ENCODE measurements around the gene INSC.

Gene INSC

GRCh38 chr11:15128621-15129020 is 13.9 kb downstream of the INSC start:
- TF ChIP-seq, protein P1, sequence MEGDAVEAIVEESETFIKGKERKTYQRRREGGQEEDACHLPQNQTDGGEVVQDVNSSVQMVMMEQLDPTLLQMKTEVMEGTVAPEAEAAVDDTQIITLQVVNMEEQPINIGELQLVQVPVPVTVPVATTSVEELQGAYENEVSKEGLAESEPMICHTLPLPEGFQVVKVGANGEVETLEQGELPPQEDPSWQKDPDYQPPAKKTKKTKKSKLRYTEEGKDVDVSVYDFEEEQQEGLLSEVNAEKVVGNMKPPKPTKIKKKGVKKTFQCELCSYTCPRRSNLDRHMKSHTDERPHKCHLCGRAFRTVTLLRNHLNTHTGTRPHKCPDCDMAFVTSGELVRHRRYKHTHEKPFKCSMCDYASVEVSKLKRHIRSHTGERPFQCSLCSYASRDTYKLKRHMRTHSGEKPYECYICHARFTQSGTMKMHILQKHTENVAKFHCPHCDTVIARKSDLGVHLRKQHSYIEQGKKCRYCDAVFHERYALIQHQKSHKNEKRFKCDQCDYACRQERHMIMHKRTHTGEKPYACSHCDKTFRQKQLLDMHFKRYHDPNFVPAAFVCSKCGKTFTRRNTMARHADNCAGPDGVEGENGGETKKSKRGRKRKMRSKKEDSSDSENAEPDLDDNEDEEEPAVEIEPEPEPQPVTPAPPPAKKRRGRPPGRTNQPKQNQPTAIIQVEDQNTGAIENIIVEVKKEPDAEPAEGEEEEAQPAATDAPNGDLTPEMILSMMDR (IDR thresholded peaks at IDR 0.05; ENCODE audit: low read length) = no peak
- TF ChIP-seq EZH2 (IDR thresholded peaks at IDR 0.05; ENCODE audit: borderline replicate concordance, low read length) = no peak
- no peak overlapping the region for H3K4me3 ChIP-seq (ENCODE audit: low read depth, low read length, poor library complexity, severe bottlenecking)
- no peaks in the 10 kb centered on the region for H3F3A ChIP-seq (ENCODE audit: insufficient read depth, low read length)
- H3K9ac ChIP-seq (ENCODE audit: low read length) = no peak overlapping the region
- no peaks in the 10 kb centered on the region for H3K9me2 ChIP-seq (ENCODE audit: low read depth, low read length)
- no peak overlapping the region for H3K4me2 ChIP-seq (ENCODE audit: low read length)
- no peaks in the 10 kb centered on the region for H3K79me2 ChIP-seq (ENCODE audit: insufficient read depth, low read length)
- no peaks in the 10 kb centered on the region for H3K4me1 ChIP-seq (ENCODE audit: insufficient read depth, low read length, severe bottlenecking)
- H3K27ac ChIP-seq (ENCODE audit: low read depth, low read length, poor library complexity, severe bottlenecking) = no peak overlapping the region
- no peaks in the 10 kb centered on the region for H3K36me3 ChIP-seq (ENCODE audit: insufficient read depth, low read length)
- no peaks in the 10 kb centered on the region for H4K20me1 ChIP-seq (ENCODE audit: insufficient read depth, low read length)
- no peaks in the 10 kb centered on the region for H3K9me3 ChIP-seq (ENCODE audit: low read length)
- no peaks in the 10 kb centered on the region for H3K27me3 ChIP-seq (ENCODE audit: insufficient read depth, low read length)
- H2AFZ ChIP-seq (ENCODE audit: low read length) = no peak overlapping the region

- no peaks in the 10 kb centered on the region for H3K4me1 ChIP-seq (ENCODE audit: insufficient read depth, low read length, severe bottlenecking)
- H3K9ac ChIP-seq (ENCODE audit: low read length) = no peak overlapping the region
- TF ChIP-seq, protein P1 (IDR thresholded peaks at IDR 0.05; ENCODE audit: low read length) = no peak
- TF ChIP-seq EZH2 (IDR thresholded peaks at IDR 0.05; ENCODE audit: borderline replicate concordance, low read length) = no peak
- no peaks in the 10 kb centered on the region for H3K27me3 ChIP-seq (ENCODE audit: insufficient read depth, low read length)
- H3K9me2 ChIP-seq (ENCODE audit: low read depth, low read length) = no peaks in the 10 kb centered on the region
- H3K4me2 ChIP-seq (ENCODE audit: low read length) = no peak overlapping the region
- H3K27ac ChIP-seq (ENCODE audit: low read depth, low read length, poor library complexity, severe bottlenecking) = no peak overlapping the region
- no peaks in the 10 kb centered on the region for H4K20me1 ChIP-seq (ENCODE audit: insufficient read depth, low read length)
- H3F3A ChIP-seq (ENCODE audit: insufficient read depth, low read length) = no peaks in the 10 kb centered on the region
- no peaks in the 10 kb centered on the region for H3K9me3 ChIP-seq (ENCODE audit: low read length)
- no peaks in the 10 kb centered on the region for H3K36me3 ChIP-seq (ENCODE audit: insufficient read depth, low read length)
- no peak overlapping the region for H3K4me3 ChIP-seq (ENCODE audit: low read depth, low read length, poor library complexity, severe bottlenecking)
- H2AFZ ChIP-seq (ENCODE audit: low read length) = no peak overlapping the region
- H3K79me2 ChIP-seq (ENCODE audit: insufficient read depth, low read length) = no peaks in the 10 kb centered on the region
Observed at GRCh38 chr11:15136166-15136565, 21.4 kb downstream of the INSC start.

DNA sequence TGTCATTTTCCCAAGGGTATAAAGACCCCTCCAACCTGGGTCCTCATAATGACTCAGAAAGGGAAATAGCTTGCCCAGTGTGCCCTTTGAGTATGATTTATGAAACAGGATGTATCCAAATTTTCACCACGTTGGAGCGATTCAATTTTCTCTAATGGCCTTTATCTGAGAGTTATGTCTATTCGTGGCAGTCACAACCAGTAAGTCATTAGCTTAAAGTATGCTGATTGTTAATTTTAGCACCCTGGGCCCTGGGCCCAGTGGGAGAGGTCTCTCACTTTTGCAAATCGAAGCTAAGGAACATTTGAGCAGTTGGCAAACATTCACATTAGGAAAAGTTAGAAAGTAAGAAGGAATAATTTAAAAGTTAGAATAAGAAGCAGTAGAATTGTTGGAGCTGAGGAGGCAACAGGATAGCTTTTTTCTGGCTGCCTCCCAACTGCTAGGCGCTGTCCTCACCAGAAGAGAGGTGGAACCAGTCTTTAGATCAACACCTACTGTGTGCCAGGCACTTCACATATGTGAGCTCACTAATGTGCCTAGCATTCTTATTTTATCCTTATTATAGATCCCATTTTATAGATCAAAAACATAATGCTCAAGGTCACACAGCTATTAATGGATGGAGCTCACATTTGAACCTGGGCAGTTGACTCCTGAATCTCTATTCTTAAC is 24.5 kb downstream of the INSC start:
- no peaks in the 10 kb centered on the region for H3K36me3 ChIP-seq (ENCODE audit: insufficient read depth, low read length)
- H3K4me1 ChIP-seq (ENCODE audit: insufficient read depth, low read length, severe bottlenecking) = no peaks in the 10 kb centered on the region
- H3K4me2 ChIP-seq (ENCODE audit: low read length) = no peak overlapping the region
- no peak overlapping the region for H2AFZ ChIP-seq (ENCODE audit: low read length)
- no peaks in the 10 kb centered on the region for H3K79me2 ChIP-seq (ENCODE audit: insufficient read depth, low read length)
- TF ChIP-seq, protein P1 (IDR thresholded peaks at IDR 0.05; ENCODE audit: low read length) = no peak
- TF ChIP-seq EZH2 (IDR thresholded peaks at IDR 0.05; ENCODE audit: borderline replicate concordance, low read length) = no peak
- no peaks in the 10 kb centered on the region for H3K27me3 ChIP-seq (ENCODE audit: insufficient read depth, low read length)
- H3K9ac ChIP-seq (ENCODE audit: low read length) = no peak overlapping the region
- no peak overlapping the region for H3K4me3 ChIP-seq (ENCODE audit: low read depth, low read length, poor library complexity, severe bottlenecking)
- no peak overlapping the region for H3K27ac ChIP-seq (ENCODE audit: low read depth, low read length, poor library complexity, severe bottlenecking)
- no peaks in the 10 kb centered on the region for H3K9me2 ChIP-seq (ENCODE audit: low read depth, low read length)
- H3K9me3 ChIP-seq (ENCODE audit: low read length) = no peaks in the 10 kb centered on the region
- no peaks in the 10 kb centered on the region for H4K20me1 ChIP-seq (ENCODE audit: insufficient read depth, low read length)
- H3F3A ChIP-seq (ENCODE audit: insufficient read depth, low read length) = no peaks in the 10 kb centered on the region

All from OCI-LY1 (cell line).